Glutamatergic neuron (in vitro differentiated cells): ENCODE data around the gene CDKN2B-AS1. TPM values are rescaled to one million over a fixed set of nuclear protein-coding genes. Genes with fewer than 3 reads are reported as not detected.

Experiments used
- DNase-seq: peaks from one replicate; pipeline ENCODE4 v3.0.0; 2022
- H3K27ac Mint-ChIP-seq: one replicate; pipeline ENCODE4 v1.8.0; 2020; ENCODE audit warnings: mild to moderate bottlenecking, mixed read lengths, inconsistent platforms; ENCODE audit not compliant: unreplicated experiment
- H3K27me3 Mint-ChIP-seq: one replicate; pipeline ENCODE4 v1.8.0; 2020; ENCODE audit warnings: mild to moderate bottlenecking, moderate library complexity, mixed read lengths, inconsistent platforms; ENCODE audit not compliant: unreplicated experiment
- H3K36me3 Mint-ChIP-seq: one replicate; pipeline ENCODE4 v1.8.0; 2020; ENCODE audit warnings: mild to moderate bottlenecking, mixed read lengths, inconsistent platforms; ENCODE audit not compliant: unreplicated experiment
- H3K4me1 Mint-ChIP-seq: one replicate; pipeline ENCODE4 v1.8.0; 2020; ENCODE audit warnings: mild to moderate bottlenecking, low read depth, mixed read lengths, inconsistent platforms; ENCODE audit not compliant: unreplicated experiment
- H3K4me3 Mint-ChIP-seq: one replicate; pipeline ENCODE4 v1.8.0; 2020; ENCODE audit warnings: mild to moderate bottlenecking, mixed read lengths, inconsistent platforms; ENCODE audit not compliant: unreplicated experiment
- H3K9me3 Mint-ChIP-seq: one replicate; pipeline ENCODE4 v1.8.0; 2020; ENCODE audit warnings: mild to moderate bottlenecking, moderate library complexity, mixed read lengths, inconsistent platforms; ENCODE audit not compliant: unreplicated experiment
- CTCF ChIP-seq: fragments of 200-600 bp; sonication (generic); IDR thresholded peaks from one replicate; pipeline ENCODE4 v1.5.0; 2021; ENCODE audit not compliant: partially characterized antibody, unreplicated experiment
- total RNA-seq: library from RNA; stranded (reverse); fragmentation: NEBNext Ultra II Directional; extraction: Animal tissue kit (Norgen Biotek cat#: 25700); gene quantifications from one replicate; pipeline ENCODE4 v1.2.1, GENCODE V29; 2021; ENCODE audit not compliant: unreplicated experiment

CDKN2B-AS1 gene
- total RNA-seq, 1 donor from 2014 or later: not detected

- Mint-ChIP-seq H3K36me3 (peaks cover 5% of the 10 kb centered on the region), H3K4me3 (no peak overlapping the region), H3K27ac (no peak overlapping the region), H3K9me3 (peaks cover 4% of the 10 kb centered on the region), H3K4me1 (no peaks in the 10 kb centered on the region), H3K27me3 (peaks cover 16% of the 10 kb centered on the region)
- no peak for DNase-seq
- no peak for TF ChIP-seq CTCF
These were observed 11.6 kb upstream of the CDKN2B-AS1 start for GRCh38 chr9:21982861-21983560.

GRCh38 chr9:21983561-21983935, 11.0 kb upstream of the CDKN2B-AS1 start:
- no peak for TF ChIP-seq CTCF
- peaks cover 6% of the 10 kb centered on the region for H3K9me3 Mint-ChIP-seq
- no peak for DNase-seq
- no peak overlapping the region for H3K27ac Mint-ChIP-seq
- H3K4me1 Mint-ChIP-seq: no peaks in the 10 kb centered on the region
- peaks cover 18% of the 10 kb centered on the region for H3K27me3 Mint-ChIP-seq
- H3K4me3 Mint-ChIP-seq: no peak overlapping the region
- H3K36me3 Mint-ChIP-seq: peaks cover 5% of the 10 kb centered on the region

- no peak for DNase-seq
- Mint-ChIP-seq H3K27me3 (peaks cover 15% of the 10 kb centered on the region), H3K4me1 (no peaks in the 10 kb centered on the region), H3K36me3 (peaks cover 4% of the 10 kb centered on the region), H3K4me3 (no peak overlapping the region), H3K9me3 (peaks cover 6% of the 10 kb centered on the region), H3K27ac (no peak overlapping the region)
- no peak for TF ChIP-seq CTCF
These were observed 10.5 kb upstream of the CDKN2B-AS1 start for GRCh38 chr9:21984101-21984500.

GRCh38 chr9:21985964-21986667, 8.5 kb upstream of the CDKN2B-AS1 start:
- peaks cover 6% of the 10 kb centered on the region for H3K9me3 Mint-ChIP-seq
- peaks cover 20% of the 10 kb centered on the region for H3K27me3 Mint-ChIP-seq
- no peak overlapping the region for H3K27ac Mint-ChIP-seq
- H3K36me3 Mint-ChIP-seq: no peaks in the 10 kb centered on the region
- no peak for DNase-seq
- TF ChIP-seq CTCF: no peak
- no peak overlapping the region for H3K4me3 Mint-ChIP-seq
- H3K4me1 Mint-ChIP-seq: no peaks in the 10 kb centered on the region
